GM18951 (cell line): ENCODE data around the gene CAMSAP1.

ENCODE experiments used
- POLR2A ChIP-seq: IDR thresholded peaks from 4 replicates; pipeline ENCODE4 v1.6.1; 2011; ENCODE audit warnings: mild to moderate bottlenecking; ENCODE audit not compliant: insufficient read length, insufficient read depth; ENCODE audit errors: extremely low read depth
- in situ Hi-C: fragments of 300-500 bp; cut with MboI; formaldehyde crosslinking; loops from one replicate; pipeline ENCODE4 v1.12.0; 2022; ENCODE audit warnings: low sequenced_read_pairs, mixed read lengths, inconsistent platforms; ENCODE audit not compliant: unreplicated experiment

CAMSAP1 gene

GRCh38 chr9:135888766-135889394, 18.5 kb downstream of the CAMSAP1 start:
- in situ Hi-C loops: no loop called here
- TF ChIP-seq POLR2A: no peak

DNA sequence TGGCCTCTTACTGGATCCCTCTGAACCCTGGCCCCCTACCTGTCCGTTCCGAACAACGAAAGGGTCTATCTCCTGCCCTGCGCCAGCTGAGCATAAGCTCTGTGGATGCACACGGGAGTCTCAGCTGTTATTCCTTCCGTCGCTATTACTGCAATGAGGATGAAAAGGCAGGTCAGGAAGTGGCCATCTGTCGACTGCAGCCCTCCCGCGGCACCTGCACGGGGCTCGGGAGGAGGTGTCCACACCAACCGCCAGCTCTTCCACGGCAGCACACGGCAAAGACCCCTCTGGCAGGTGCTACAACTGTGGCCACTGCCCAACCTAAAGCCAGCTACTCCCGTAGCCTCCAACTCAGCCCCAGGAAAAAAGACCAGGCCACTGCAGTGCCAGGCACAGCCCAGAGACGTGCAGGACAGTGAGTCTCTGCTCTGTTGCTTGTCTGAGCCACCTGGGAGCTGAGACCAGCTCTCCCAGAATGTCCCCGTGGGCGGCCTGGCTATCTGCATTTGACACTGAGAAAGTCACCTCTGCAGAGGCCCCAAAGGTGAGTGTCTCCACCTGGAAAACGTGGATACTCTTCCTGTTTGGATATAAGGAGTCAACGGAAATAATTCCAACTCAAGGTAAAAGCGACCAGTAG, 19.1 kb downstream of the CAMSAP1 start:
- in situ Hi-C loops: no loop called here
- TF ChIP-seq POLR2A: no peak

DNA sequence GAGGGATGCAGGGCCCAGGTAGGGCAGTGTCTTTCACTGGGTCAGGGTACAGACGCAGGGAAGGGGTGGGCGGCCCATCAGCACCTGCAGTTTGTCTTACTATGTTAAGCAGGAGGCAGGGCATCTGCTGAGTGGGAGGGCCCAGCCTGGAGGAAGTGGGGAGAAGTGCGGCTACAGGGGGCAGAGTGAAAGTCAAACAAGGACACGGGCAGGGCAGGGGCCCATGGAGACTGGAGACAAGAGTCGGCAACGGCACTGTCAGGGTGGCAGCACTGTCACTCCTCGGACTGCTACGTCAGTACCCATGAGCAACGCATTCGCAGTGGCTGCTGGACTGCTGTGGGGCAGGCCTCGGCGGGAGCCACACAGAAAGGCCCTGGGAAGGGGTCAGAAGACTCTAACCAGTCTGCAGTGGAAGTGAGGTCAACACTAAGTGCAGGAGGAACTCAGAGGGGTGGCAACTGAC, 19.7 kb downstream of the CAMSAP1 start:
- TF ChIP-seq POLR2A: peak; percentile 43
- in situ Hi-C loops: no loop called here

DNA sequence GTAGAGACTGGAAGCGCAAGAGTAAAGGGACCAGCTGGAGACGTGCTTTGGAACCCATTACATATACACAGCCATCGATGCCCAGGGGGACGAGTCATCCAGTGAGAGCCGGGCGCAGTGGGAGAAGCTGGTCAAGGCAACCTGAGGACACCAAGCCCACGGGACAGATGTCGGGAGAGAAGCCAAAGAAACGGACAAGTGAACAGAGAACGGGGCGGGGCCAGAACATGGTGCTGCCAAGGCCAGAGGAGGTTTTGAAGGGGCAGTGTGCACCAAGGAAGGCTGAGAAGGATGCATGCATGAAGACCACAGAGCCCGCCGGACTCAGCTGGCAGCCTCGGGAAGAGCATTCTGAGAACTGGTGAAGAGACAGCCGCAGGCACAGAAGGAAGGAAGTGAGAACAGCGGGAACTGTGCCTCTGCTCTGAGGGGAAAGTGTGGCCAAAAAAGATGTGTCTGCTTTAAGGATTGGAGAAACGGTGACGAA, 20.3 kb downstream of the CAMSAP1 start:
- TF ChIP-seq POLR2A: no peak
- in situ Hi-C loops: no loop called here

GRCh38 chr9:135886147-135886981, 21.0 kb downstream of the CAMSAP1 start:
- in situ Hi-C loops: no loop called here
- TF ChIP-seq POLR2A: no peak

DNA sequence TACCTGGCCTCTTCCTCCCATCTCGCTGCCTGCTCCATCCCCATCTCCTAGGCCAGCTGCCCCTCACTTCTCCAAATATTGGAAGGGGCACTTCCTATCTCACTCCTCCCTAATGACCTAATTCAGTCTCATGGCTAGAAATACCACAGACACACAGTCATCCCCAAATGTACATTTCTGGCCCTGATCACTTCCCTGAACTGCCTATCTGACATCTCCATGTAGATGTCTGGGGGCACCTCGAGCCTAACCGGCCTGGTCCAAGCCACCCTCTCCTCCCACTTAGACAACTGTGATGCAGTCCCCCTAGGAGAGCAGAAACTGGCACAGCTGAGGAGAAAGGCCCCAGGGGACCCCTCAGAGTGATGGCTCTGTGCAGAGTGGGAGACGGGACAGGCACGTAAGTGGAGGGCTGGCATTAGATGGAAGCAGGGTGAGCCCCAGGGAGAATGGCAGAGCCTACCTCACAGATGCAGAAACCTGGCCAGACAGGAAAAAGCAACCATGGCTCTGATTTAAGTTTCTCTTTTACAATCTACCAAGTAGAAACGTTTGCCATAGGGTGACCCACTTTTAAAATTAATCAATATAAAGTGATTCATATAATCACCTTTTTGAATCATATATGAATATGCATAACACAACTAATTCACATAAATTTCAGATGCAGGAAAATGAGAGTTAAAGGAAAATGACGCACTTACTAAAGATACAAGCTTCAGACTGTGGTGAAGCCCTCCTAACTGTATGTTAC, 22.1 kb downstream of the CAMSAP1 start:
- no peak for TF ChIP-seq POLR2A
- in situ Hi-C loops: no loop called here

- TF ChIP-seq POLR2A: no peak
- in situ Hi-C loops: no loop called here
Measured at GRCh38 chr9:135884328-135885035, 22.9 kb downstream of the CAMSAP1 start.

- in situ Hi-C loops: no loop called here
- TF ChIP-seq POLR2A: no peak
Measured at GRCh38 chr9:135883410-135884089, 23.8 kb downstream of the CAMSAP1 start.

GRCh38 chr9:135882011-135882410, 25.3 kb downstream of the CAMSAP1 start:
- no peak for TF ChIP-seq POLR2A
- in situ Hi-C loops: no loop called here

DNA sequence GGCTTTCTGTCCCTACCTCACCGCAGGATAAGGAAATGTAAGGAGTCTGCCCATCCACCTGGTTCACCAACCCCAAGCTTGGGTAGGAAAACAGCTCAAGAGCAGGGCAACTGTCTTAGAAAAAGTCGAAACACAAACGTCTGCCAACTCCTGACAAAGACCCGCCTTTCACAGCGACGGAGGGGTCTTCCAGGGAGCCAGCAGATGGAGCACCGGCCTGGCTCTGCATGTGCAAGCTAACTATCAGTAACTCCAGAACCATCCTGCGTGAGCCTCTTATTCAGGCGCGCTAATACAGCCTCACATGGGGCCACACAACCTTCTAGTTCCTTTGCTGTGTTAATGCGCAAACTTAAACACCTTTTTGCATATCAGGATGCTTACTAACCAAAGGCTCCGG, 26.9 kb downstream of the CAMSAP1 start:
- in situ Hi-C loops: no loop called here
- TF ChIP-seq POLR2A: no peak

- no peak for TF ChIP-seq POLR2A
- in situ Hi-C loops: no loop called here
Measured at GRCh38 chr9:135879619-135880018, 27.7 kb downstream of the CAMSAP1 start.

GRCh38 chr9:135879237-135879601, 28.1 kb downstream of the CAMSAP1 start:
- TF ChIP-seq POLR2A: no peak
- in situ Hi-C loops: no loop called here

GRCh38 chr9:135878528-135879236, 28.7 kb downstream of the CAMSAP1 start:
- in situ Hi-C loops: no loop called here

More at GRCh38 chr9:135878528-135879236, 28.7 kb downstream of the CAMSAP1 start:
- no peak for TF ChIP-seq POLR2A
